HG02798 (cell line): ENCODE measurements around the gene GNPDA1.

Experiments
- ATAC-seq: cut with Tn5 transposase; IDR thresholded peaks from one replicate; pipeline ENCODE4 v1.9.1; 2021; ENCODE audit warnings: mild to moderate bottlenecking; ENCODE audit not compliant: unreplicated experiment, poor library complexity

Gene GNPDA1

DNA sequence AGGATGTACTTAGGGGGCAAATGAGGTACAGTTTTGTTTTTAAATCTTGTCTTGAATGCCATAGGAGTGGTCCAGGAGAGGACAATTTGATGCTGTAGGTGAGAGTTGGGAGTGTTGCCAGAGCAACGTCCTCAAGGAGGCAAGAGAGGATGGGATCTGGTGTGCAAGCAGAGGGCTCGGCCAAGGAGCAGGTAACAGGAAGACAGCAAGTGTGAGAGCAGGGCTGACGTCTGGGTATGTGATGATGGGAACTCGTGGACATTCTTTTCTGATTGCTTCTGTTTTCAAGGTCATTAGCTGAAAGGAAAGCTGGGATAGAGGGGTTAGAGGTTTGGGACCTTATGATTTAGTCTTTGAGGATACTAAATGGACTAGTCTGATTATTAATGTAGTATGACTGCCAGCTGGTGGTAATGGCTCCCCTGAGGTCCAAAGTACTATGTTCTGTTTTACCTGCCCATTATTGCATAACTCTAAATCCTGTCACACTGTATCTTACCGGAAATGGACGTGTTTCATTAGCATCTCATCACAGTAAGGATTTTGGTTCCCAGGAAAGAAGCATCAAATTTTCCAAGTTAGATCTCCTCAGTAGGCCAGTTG, 15.4 kb downstream of the GNPDA1 start:
- ATAC-seq, result no peak

DNA sequence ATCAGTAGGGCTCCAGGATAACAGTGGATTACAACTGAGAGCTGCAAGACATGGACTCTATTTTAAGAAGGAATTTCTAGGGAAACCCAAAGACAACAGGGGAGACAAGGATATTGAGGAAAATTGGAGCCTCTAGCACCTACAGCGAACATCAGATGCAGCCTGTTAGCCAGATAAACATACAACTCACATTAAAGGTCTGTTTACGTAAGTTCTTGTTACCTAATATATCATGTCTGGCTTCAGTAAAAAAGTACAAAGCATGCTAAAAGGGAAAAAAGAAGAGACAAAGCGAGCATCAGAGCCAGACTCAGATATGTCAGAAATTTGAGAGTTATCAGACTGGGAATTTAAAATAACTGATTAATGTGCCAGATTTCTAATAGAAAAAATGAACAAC, 17.2 kb downstream of the GNPDA1 start:
- no peak for ATAC-seq

DNA sequence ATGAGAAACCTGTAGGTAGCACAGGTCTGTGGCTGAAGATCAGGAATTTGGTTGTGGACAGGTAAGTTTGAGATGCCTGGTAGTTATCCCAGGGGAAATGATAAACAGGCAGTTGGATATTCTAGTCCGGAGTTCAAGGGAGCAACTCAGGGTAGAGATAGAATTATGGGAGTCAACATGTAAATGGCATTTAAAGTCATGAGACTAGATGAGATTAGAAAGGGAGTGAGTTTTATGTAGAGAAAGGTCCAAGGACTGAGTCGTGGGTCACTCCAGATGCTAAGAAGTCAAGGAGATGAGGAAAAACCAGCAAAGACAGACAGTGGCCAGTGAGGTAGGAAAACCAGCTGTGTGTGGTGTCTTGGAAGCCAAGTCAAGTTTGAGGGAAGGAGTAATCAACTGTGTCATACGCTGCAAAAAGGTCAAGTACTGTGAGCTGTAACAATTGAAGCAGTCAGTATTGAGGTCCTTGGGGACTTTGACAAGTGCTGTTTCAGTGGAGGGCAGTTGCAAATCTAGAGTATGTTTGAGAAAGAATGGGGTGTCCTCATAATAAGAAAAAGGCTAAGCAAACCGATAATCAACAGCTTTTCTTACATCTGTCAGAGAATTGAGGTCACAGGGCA, 18.2 kb downstream of the GNPDA1 start:
- no peak for ATAC-seq

DNA sequence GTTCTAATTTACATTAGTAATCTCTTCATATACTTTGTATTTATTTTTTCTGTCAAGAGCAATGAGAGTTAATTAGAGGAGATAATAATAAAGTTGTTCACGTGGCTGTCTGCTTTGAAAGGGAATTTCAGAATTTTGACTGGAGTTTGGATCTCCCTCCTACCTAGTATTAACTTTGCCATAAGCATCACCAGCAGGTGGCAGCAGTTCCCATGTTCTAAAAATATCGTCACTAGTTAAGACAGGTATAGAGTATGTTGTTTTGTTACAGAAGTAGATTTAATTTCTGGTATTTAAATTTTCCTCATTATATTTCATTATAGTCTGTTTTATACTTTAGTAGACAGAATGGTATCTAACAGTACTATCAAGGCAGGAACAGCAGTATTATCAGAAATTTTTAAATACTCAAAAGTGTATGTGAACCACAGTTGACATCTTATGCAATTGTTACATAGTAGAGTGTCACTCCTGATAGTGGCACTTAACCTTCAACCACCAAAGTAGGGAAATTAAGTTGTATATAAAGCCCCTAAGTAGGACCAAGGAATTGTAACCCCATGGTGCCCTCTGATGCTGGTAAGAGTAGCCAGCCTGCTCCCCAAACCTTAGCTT, 20.4 kb downstream of the GNPDA1 start:
- ATAC-seq, result peak; percentile 62

DNA sequence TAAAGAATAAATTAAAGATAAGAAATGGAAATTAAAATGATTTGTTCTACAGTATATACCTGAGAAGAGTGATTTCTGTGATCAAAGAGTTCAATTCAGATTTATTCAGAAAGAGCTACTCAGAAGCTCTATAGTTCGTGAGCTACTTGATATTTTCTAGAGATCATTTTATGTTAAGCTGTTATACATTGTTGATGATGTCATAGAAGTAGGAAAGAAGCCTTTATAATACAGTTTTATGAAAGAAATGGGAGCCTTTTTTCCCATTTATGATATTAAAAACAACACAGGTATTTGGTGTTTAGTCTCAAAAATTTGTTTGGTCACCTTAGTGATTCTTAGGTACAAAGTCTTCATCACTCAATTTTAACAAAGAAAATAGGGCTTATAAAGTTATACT, 23.1 kb downstream of the GNPDA1 start:
- ATAC-seq, result no peak

DNA sequence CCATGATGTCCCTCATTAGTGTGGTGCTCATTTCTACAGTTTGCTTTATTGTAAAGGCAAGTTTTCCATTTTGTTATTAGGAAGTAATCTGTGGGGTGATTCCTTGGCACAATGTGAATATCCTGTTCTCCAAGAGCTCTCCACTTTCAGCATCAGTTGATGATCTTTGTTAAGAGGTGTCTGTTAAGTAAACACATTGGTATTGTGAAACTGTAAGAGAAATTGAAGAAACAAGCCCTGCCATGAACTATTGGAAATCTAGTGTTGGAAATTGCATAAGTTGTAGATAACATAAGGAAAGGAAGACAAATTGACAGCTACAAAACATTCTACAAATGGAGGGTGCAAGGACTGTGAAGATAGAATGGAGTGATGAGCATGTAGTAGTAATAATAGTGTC, 26.8 kb downstream of the GNPDA1 start:
- no peak for ATAC-seq

DNA sequence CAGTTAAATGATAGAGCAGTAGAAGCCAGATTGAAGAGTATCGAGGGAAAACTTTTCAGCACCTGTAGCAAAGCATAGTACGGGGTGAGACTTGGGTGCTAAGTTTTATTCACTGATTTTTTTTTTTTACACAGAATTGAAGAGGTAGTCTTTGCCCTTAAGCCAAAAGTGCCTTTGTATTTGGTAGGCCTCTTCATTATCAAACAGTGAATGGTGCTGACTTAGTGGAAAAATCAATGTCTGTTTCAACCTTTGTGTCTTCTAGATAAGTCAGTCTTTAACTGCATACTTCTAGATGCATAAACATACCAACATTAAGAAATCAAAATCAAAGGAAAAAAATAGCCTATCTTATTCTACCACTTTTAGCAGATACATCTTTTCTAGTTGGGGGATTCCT, 30.2 kb downstream of the GNPDA1 start:
- no peak for ATAC-seq

DNA sequence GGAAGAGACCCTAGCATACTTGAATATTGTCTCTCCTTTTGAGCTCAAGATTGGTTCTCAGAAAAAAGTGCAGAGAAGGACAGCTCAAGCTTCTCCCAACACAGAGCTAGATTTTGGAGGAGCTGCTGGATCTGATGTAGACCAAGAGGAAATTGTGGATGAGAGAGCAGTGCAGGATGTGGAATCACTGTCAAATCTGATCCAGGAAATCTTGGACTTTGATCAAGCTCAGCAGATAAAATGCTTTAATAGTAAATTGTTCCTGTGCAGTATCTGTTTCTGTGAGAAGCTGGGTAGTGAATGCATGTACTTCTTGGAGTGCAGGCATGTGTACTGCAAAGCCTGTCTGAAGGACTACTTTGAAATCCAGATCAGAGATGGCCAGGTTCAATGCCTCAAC, 34.4 kb downstream of the GNPDA1 start:
- ATAC-seq, result no peak

DNA sequence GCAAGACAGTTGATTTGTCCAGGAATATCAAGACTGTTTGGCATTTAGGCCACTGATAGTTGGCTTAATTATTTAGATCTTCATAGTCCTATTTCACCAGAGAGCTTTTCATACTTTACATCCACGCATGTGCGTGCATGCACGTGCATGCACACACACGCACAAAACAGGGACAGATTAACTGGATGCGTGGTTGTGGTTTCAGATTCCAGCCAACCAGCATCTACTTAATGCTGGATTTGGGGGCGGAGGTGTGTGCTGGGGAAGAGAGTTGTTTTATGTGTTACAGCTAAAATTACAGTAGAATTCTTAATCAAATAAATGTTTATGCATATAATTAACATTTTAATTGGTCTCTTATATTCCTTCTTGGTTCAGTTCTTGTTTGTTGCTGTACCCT, 36.7 kb downstream of the GNPDA1 start:
- ATAC-seq, result no peak

DNA sequence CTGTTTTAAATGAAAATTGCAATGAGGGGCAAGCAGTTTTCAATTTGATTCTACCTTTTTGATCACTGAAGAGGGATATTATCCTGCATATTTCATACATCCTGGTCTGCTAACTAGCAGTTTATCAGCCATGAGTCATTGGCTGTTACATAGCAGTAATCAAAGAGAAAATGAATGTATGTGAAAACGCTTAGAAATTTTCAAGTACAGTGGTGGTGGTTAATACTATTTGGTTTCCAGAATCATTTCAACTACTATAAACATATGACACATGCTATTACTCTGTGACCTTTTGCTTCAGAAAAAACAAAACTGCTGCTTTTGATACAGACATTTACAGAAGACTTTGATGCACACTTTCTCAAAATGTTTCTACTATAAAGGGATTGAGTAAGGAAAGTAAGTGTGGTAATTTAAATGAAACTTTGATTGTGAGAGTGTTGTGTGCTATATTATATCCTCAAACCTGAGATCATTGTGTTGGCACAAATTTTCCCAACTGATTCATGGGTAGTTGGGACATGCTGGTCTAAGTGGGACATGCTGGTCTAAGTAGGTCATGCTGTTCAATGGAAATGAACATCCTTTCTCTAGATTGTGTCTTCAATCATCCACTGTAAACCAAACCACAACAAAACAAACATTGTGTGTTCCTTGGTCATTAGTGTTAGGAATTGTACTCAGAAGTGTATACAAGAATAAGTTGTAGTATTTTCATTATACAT, 38.8 kb downstream of the GNPDA1 start:
- ATAC-seq, result no peak

DNA sequence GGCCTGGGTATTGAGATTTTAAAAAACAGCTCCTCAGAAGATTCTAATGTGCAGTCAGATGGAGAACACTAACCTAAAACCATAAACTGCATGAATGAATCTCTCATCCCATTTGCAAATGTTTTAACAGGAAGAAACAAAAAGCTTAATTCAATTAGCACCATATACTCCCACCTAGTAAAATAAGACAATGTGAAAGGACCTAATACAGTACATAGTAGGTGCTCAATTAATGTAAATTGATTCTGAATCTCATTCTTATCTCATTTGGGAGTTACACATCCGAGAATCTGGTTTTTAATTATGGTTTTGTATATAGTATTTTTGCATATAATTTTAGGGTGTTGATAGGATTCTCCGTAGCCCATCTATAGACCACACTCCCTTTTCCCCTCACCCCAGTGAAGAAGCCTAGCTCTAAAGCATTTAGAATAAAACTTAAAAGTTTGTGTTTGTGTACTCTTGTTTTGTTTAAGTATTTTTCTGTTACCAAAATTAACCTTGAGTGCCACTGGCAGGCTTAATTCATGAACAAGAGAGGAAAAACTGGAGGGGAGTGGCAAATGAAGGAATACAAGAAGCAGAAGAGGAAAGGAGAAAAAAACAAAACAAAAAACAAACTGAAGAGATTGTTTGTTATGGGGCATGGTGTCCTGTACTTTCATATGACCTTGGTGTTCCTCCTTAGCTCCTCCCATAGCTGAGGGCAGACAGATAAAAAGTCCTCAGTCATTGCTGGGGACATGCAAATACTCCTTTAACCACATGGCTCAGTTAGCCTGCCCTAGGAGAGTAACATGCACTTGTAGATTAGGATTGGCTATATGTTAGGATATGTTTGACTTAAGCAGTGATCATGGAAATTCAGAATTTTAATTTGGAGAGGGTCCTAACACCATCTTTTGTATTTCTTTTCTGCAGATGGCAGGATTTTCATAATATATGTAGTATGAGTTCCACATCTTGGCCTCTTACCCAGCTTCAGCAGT, 42.8 kb downstream of the GNPDA1 start:
- ATAC-seq, result peak; percentile 61

DNA sequence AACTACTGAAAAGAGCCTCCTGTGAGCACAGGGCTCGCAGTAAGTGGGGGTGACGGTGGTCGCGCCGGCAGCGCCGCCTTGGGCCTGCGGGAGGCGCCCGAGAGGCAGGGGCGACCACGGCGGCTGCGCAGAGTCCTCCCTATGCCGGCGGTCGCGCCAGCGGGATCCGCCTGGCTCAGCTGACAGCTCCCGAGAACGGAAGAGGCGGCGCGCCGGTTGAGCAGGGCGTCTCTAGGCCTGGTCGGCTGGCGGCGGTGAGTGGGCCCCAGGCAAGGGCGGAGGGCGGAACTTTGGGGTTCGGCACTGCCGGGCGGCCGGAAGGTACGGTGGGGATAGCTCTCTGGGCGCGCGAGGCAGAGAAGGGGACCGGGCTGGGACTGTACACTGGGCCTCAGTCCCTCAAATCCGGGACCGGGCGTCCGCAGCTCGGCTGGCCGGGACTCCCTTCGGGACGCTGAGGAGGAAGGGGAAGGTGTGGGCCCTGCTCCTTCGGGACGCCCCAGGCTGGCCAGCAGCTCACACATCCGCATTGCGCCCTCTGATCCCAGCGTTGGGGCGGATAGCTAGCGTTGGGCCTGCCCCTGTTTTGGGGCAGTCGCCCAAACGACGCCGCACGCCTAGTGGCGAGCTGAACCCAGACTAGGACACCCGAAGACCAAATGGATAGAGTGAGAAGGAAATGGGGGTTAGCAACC, 43.8 kb downstream of the GNPDA1 start, which contains the start of gene RNF14:
Gene RNF14, plus strand, starts transcription at position 192 of the 695 bp plus-strand sequence. CDS start 4,484 bp downstream, outside the sequence.
- ATAC-seq, result peak; percentile 94

DNA sequence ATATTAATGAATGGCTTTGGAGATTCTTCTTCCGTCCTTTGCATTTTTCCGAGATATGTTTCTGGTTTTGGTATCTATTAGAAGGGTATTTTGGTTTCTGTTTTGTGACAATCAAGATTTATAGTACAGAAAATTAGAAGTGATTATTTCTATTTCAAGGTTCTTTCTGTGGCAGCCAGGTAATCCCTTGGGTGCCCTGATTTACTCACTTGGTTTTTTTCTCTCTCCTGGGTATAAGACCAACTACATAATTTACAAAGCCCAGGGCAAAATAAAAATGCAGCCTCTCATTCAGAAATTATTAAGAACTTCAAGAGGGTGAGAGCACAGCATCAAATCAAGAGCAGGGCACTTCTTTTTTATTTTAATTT, 45.9 kb downstream of the GNPDA1 start:
- no peak for ATAC-seq

DNA sequence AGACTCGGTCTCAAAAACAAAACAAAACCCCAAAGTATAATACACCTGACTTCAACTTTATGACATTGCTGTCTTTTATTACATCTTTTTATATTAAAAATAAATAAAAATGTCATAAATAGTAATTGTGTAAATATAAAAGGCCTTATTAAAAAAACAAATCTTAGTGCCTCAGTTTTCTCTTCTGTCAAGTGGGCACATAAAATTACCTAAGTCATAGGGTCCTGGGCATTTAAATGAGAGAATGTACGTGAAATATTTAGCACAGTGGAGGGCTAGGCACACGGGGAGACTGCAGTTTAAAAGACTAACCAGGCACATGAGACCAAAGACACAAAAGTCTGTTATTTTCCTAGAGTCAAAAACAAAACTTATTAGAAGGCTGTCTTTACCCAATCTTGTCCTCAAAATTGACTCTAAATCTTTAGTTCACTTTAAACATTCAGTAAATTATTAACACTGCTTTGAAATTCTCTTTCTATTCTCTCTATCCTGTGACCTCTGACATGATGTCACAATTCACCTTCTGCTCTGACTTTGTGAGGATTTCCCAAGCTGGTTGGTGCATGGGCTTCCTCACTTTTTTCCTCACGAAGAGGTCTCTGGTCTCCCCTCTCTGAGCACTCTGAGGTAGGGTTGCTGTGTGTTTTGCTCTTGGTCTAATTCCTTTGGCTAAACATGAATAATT, 46.4 kb downstream of the GNPDA1 start:
- ATAC-seq, result no peak

DNA sequence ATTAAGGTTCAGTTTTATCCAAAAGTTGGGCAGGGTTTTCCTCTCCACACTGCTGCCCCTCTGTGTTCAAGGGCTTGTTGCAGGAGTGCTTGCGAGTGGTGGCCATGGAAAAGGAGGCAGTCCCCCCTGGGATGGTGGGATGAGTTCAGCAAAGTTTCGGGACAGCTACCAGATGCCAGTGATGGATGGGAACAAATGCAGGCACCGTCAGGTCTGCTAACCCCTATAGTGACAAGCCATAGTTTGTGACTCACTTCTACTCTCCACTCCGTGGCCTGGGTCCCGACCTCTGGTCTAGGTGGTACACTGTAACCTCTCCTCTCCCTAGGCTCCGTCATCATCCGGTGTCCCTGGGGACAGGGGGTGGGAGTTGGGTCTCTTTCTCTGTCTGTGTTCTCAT, 47.8 kb downstream of the GNPDA1 start:
- ATAC-seq, result no peak

DNA sequence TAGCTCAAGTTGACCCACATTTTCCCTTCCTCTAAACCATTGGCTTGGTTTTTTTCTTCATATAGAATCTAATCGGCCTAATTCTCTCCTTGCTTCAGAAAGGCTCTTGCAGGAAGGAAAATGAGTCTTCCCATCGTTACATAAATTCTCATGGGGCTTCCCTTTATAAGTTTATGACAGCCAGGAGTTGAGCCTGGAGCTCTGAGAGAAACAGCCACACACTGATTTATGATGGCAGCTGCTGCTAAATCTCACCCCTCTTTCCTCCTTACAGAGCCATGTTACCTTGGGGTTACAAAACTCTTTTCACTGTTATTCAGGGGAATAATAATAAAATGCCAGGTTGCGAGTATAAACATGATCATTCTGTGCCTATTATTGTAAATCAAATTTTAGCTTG, 49.1 kb downstream of the GNPDA1 start:
- no peak for ATAC-seq

DNA sequence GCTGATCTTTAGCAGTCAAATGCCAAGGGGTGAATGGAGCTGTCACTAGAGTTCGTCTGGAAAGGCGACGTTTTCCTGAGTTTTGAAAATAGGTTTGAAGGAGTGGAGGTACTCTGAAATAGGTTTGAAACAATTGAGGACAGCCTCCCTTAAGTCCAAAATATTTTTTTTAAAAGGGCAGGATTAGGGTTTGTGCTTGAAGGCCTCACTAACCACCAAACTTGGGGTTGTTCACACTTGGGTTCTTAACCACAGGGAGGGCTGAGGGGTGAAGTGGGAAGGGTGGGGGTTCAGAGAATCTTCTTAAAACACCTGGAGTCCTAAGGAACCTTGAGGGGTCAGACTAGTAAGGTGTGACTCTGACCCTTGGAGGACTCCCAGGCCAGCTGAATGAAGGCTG, 51.4 kb downstream of the GNPDA1 start:
- ATAC-seq, result no peak

DNA sequence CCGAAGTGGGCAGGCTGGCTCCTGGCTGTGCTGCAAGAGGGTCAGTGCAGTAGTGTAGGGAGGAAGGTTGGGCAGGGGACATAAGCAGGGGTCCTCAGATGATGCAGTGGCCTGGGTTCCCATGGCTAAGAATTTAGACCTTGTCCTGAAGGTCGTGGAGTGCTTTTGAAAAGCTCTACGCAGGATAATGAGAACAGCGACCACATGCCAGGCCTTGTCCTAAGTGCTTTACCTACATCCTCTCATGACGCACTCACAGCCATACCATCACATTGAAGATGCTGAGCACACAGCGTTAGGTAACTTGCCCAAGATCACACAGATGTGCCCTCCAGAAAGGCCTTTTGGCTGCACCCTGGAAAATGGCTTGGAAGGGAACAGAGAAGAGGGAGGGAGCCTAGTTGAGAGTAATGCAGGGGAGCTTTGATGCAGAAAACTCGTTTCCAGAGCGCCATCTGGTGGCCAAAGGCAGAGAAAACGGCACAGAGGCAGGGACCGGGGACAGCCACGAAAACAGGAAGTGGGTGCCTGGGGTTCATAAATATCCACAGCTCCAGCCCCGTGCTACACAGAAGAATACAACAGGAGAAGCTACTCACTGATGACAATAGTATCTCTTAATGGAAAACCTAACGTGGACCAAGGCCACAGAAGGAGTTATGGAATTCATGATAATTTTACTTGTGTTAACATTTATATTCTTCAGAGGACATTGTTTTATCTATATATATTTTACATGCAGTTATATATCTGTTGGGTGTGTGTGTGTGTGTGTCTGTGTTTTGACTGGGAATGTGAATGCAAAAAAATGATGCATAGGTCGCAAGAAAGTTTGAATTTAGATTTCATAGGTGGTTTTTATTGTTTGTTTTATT, 52.1 kb downstream of the GNPDA1 start:
- ATAC-seq, result peak; percentile 95
